ENCODE results near the gene MIA.
"Not testable (repeated sequence)": the region's sequence is repeated elsewhere in the genome, so short reads cannot be mapped to it uniquely, and the experiment has no call there.

The MIA gene

DNA sequence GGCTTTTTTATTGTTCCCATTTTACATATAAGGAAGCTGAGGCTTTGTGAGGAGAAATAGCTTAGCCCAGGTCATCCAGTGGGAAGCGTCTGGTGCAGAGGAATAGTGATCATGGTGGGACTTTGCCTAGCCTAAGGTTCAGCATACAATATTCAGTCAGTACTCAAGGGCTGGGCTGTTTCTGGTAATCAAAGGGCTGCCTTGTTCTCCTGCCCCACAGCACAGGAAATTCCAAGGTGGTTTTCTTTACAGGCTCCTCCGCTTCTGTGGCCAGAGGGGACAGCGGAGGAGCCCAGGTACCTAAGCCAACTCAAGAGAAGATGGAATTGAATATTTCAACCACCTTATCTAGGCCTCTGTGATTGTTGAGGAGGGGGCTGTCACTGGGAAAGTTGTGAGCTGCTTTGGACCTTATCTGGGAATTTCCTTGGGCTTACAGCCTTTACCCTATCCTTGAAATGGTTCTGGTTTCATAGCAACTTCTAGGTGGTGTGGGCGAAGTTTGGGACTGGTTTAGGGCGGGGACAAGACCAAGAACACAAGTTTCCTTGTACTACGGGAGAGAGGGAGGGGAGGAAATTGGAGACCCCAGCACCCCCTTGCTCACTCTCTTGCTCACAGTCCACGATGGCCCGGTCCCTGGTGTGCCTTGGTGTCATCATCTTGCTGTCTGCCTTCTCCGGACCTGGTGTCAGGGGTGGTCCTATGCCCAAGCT is at the start of gene MIA:
Gene MIA, plus strand, starts transcription at position 606 of the 716 bp plus-strand sequence. Its CDS starts 22 bp downstream, at position 628.
- TF ChIP-seq CTCF (conservative IDR thresholded peaks at IDR 0.05; ENCODE audit: low read length): no peak
- no peak within 1 kb of the TSS for H3K4me3 ChIP-seq (ENCODE audit: low read length)
- DNase-seq (ENCODE audit: low read depth): no peak

DNA sequence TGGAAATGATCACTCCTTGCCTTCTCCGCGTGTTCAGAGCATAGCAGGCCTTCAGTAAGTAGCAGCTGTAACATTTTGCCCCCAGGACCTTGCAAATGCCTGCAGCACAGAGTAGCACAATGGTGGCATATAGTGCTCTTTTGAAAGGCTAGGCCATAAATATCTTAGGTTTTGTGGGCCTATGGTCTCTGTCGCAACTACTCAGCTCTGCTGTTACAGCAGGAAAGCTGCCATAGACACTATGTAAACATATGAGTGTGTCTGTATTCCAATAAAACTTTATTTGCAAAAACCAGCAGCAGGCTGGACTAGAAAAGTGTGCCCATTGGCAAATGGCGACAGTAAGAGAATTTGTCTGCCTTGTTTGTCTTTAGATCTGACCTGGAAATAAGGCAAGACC is 49.0 kb upstream of the MIA start:
- no peak for TF ChIP-seq CTCF (conservative IDR thresholded peaks at IDR 0.05; ENCODE audit: low read length)
- no peak overlapping the region for H3K4me3 ChIP-seq (ENCODE audit: low read length)
- DNase-seq (ENCODE audit: low read depth): no peak

GRCh38 chr19:40730065-40730464 is 45.3 kb upstream of the MIA start:
- DNase-seq (ENCODE audit: low read depth); H3K4me3 ChIP-seq (ENCODE audit: low read length): not testable (repeated sequence)

- H3K4me3 ChIP-seq (ENCODE audit: low read length): not testable (repeated sequence)
Measured at GRCh38 chr19:40732304-40732703, 43.0 kb upstream of the MIA start.

GRCh38 chr19:40733149-40733548 is 42.2 kb upstream of the MIA start:
- H3K4me3 ChIP-seq (ENCODE audit: low read length): no peak overlapping the region
- DNase-seq (ENCODE audit: low read depth): no peak
- TF ChIP-seq CTCF (conservative IDR thresholded peaks at IDR 0.05; ENCODE audit: low read length): no peak

More at GRCh38 chr19:40732304-40732703, 43.0 kb upstream of the MIA start:
- not testable (repeated sequence) for DNase-seq (ENCODE audit: low read depth)

GRCh38 chr19:40735013-40735771 is 40.1 kb upstream of the MIA start:
- DNase-seq (ENCODE audit: low read depth): no peak
- no peak overlapping the region for H3K4me3 ChIP-seq (ENCODE audit: low read length)
- no peak for TF ChIP-seq CTCF (conservative IDR thresholded peaks at IDR 0.05; ENCODE audit: low read length)

DNA sequence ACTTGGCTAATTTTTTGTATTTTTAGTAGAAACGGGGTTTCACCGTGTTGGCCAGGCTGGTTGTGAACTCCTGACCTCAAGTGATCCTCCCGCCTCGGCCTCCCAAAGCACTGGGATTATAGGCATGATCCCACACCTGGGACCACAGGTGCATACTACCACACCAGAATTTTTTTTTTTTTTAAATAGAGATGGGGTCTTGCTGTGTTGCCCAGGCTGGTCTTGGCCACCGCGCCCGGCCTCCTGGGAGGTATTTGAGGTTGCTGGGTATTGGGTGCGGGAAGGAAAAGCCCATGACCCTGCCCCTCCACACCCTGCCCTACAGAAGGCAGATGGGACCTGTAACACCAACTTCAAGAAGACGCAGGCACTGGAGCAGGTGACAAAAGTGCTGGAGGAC is 38.7 kb upstream of the MIA start:
- DNase-seq (ENCODE audit: low read depth): no peak
- H3K4me3 ChIP-seq (ENCODE audit: low read length): no peak overlapping the region
- no peak for TF ChIP-seq CTCF (conservative IDR thresholded peaks at IDR 0.05; ENCODE audit: low read length)

GRCh38 chr19:40737102-40737644 is 38.1 kb upstream of the MIA start:
- no peak overlapping the region for H3K4me3 ChIP-seq (ENCODE audit: low read length)
- no peak for DNase-seq (ENCODE audit: low read depth)
- TF ChIP-seq CTCF (conservative IDR thresholded peaks at IDR 0.05; ENCODE audit: low read length): no peak

All from AG10803 (cell line).